ENCODE measurements around the gene ACP4. TPM values are rescaled to one million over a fixed set of nuclear protein-coding genes. Genes with fewer than 3 reads are reported as not detected.

Gene ACP4
- total RNA-seq, 2 donors from 2014 or later, result not detected

GRCh38 chr19:50820086-50820485, 29.9 kb downstream of the ACP4 start:
- Histone ChIP-seq H3K4me1 (ENCODE audit: control insufficient read depth in 1 of 2, low read depth in 2 of 2) (no peaks in the 10 kb centered on the region), H3K27ac (no peak overlapping the region)

GRCh38 chr19:50820549-50821247, 30.5 kb downstream of the ACP4 start:
- H3K27me3 ChIP-seq (replicated peaks; ENCODE audit: insufficient read depth), result no peaks in the 10 kb centered on the region
- no peak for ATAC-seq (ENCODE audit: insufficient number of reproducible peaks, low FRiP score, low read depth)

More at GRCh38 chr19:50820086-50820485, 29.9 kb downstream of the ACP4 start:
- Histone ChIP-seq H3K4me3 (no peak overlapping the region), H3K36me3 (no peaks in the 10 kb centered on the region), H3K9me3 (no peaks in the 10 kb centered on the region), H3K27me3 (replicated peaks; ENCODE audit: insufficient read depth) (no peaks in the 10 kb centered on the region)
- DNase-seq (ENCODE audit: low spot score) (no peak), ATAC-seq (ENCODE audit: insufficient number of reproducible peaks, low FRiP score, low read depth) (no peak)
- no peak for TF ChIP-seq CTCF (IDR thresholded peaks at IDR 0.05)

GRCh38 chr19:50821248-50821612, 31.0 kb downstream of the ACP4 start:
- no peak for DNase-seq (ENCODE audit: low spot score)
- no peak overlapping the region for H3K27ac ChIP-seq
- TF ChIP-seq CTCF (IDR thresholded peaks at IDR 0.05), result no peak
- H3K36me3 ChIP-seq, result no peaks in the 10 kb centered on the region
- no peaks in the 10 kb centered on the region for H3K4me1 ChIP-seq (ENCODE audit: control insufficient read depth in 1 of 2, low read depth in 2 of 2)
- no peaks in the 10 kb centered on the region for H3K27me3 ChIP-seq (replicated peaks; ENCODE audit: insufficient read depth)
- no peak for ATAC-seq (ENCODE audit: insufficient number of reproducible peaks, low FRiP score, low read depth)
- H3K9me3 ChIP-seq, result no peaks in the 10 kb centered on the region
- no peak overlapping the region for H3K4me3 ChIP-seq

More at GRCh38 chr19:50820549-50821247, 30.5 kb downstream of the ACP4 start:
- no peak for TF ChIP-seq CTCF (IDR thresholded peaks at IDR 0.05)
- Histone ChIP-seq H3K27ac (no peak overlapping the region), H3K4me3 (no peak overlapping the region), H3K9me3 (no peaks in the 10 kb centered on the region), H3K4me1 (ENCODE audit: control insufficient read depth in 1 of 2, low read depth in 2 of 2) (no peaks in the 10 kb centered on the region), H3K36me3 (no peaks in the 10 kb centered on the region)
- no peak for DNase-seq (ENCODE audit: low spot score)

- H3K27me3 ChIP-seq (replicated peaks; ENCODE audit: insufficient read depth), result no peaks in the 10 kb centered on the region
- no peak overlapping the region for H3K4me3 ChIP-seq
- H3K27ac ChIP-seq, result no peak overlapping the region
- no peaks in the 10 kb centered on the region for H3K36me3 ChIP-seq
- ATAC-seq (ENCODE audit: insufficient number of reproducible peaks, low FRiP score, low read depth), result no peak
- DNase-seq (ENCODE audit: low spot score), result no peak
- no peaks in the 10 kb centered on the region for H3K4me1 ChIP-seq (ENCODE audit: control insufficient read depth in 1 of 2, low read depth in 2 of 2)
- H3K9me3 ChIP-seq, result no peaks in the 10 kb centered on the region
- TF ChIP-seq CTCF (IDR thresholded peaks at IDR 0.05), result no peak
Measured at GRCh38 chr19:50821622-50822021, 31.4 kb downstream of the ACP4 start.

GRCh38 chr19:50822661-50823208, 32.5 kb downstream of the ACP4 start:
- no peak overlapping the region for H3K27ac ChIP-seq
- TF ChIP-seq CTCF (IDR thresholded peaks at IDR 0.05), result no peak
- ATAC-seq (ENCODE audit: insufficient number of reproducible peaks, low FRiP score, low read depth) (no peak), DNase-seq (ENCODE audit: low spot score) (no peak)
- no peak overlapping the region for H3K4me3 ChIP-seq
- no peaks in the 10 kb centered on the region for H3K9me3 ChIP-seq
- H3K36me3 ChIP-seq, result no peaks in the 10 kb centered on the region
- H3K4me1 ChIP-seq (ENCODE audit: control insufficient read depth in 1 of 2, low read depth in 2 of 2), result no peaks in the 10 kb centered on the region
- no peaks in the 10 kb centered on the region for H3K27me3 ChIP-seq (replicated peaks; ENCODE audit: insufficient read depth)
